ENCODE data around the gene CDH20. TPM values are rescaled to one million over a fixed set of nuclear protein-coding genes. Genes with fewer than 3 reads are reported as not detected.

The CDH20 gene
- total RNA-seq, 1 experiment from 2014 or later, result not detected

DNA sequence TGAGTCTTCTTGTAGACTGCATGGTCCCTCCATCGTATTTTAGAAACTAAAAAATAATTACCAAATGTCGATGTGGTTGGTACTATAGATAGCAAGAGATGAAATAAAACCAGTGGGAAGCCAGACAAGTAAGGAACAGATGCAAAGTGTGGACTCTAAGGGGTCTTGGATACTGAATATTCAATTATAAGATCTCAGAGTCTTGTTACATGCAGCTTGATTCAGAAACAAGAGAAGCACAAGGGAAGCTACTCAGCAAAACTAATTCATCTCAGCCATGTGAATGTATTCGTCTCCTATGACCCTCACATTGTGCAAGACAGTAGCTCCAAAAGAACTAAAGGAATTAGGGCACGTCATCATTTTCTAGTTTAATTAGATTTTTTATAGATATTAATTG lies 80.9 kb downstream of the CDH20 start:
- H3K4me1 Mint-ChIP-seq (ENCODE audit: insufficient read depth, unreplicated experiment), result no peaks in the 10 kb centered on the region
- intact Hi-C loops (cut with micrococcal nuclease), result no loop called here
- no peak overlapping the region for H3K27ac Mint-ChIP-seq (ENCODE audit: low read depth, unreplicated experiment)
- TF ChIP-seq, protein P1, sequence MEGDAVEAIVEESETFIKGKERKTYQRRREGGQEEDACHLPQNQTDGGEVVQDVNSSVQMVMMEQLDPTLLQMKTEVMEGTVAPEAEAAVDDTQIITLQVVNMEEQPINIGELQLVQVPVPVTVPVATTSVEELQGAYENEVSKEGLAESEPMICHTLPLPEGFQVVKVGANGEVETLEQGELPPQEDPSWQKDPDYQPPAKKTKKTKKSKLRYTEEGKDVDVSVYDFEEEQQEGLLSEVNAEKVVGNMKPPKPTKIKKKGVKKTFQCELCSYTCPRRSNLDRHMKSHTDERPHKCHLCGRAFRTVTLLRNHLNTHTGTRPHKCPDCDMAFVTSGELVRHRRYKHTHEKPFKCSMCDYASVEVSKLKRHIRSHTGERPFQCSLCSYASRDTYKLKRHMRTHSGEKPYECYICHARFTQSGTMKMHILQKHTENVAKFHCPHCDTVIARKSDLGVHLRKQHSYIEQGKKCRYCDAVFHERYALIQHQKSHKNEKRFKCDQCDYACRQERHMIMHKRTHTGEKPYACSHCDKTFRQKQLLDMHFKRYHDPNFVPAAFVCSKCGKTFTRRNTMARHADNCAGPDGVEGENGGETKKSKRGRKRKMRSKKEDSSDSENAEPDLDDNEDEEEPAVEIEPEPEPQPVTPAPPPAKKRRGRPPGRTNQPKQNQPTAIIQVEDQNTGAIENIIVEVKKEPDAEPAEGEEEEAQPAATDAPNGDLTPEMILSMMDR (IDR thresholded peaks at IDR 0.05; ENCODE audit: unreplicated experiment), result no peak
- no peak overlapping the region for H3K4me3 Mint-ChIP-seq (ENCODE audit: unreplicated experiment)
- H3K9me3 Mint-ChIP-seq (ENCODE audit: unreplicated experiment), result no peaks in the 10 kb centered on the region
- no peak for DNase-seq (ENCODE audit: unreplicated experiment)
- ChIA-PET CTCF (interaction anchor here (0.6 kb wide), 1 partner anchor 88 kb away, joined by 3 read pairs; no protein-coding TSS in a partner anchor), POLR2A (no interaction called here)
- H3K27me3 Mint-ChIP-seq (ENCODE audit: insufficient read depth, unreplicated experiment), result no peaks in the 10 kb centered on the region
- BruUV-seq (replicated peaks), result no TSS peak
- no peaks in the 10 kb centered on the region for H3K36me3 Mint-ChIP-seq (ENCODE audit: insufficient read depth, unreplicated experiment)

DNA sequence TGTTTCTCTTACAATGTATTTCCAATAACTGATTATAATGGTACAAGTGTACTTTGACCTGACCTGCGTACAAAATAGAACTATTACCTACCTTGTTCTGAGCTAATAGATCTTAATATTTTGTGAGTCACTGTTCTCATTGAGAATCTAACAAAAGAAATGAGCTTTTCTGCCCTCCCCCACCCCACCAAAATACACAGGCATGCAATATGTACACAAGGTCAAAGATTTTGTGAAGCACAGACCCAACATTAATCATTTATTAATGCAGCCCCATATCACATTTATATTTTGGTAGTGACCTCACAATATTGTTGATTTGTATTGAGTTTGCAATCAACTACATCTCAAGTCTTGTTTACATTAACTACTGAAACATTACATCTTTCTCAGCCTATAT lies 86.5 kb downstream of the CDH20 start:
- H3K4me1 Mint-ChIP-seq (ENCODE audit: insufficient read depth, unreplicated experiment), result no peaks in the 10 kb centered on the region
- CTCF ChIA-PET, result interaction anchor here (0.6 to 0.7 kb wide), 2 partner anchors 46 to 82 kb away, joined by 3 to 4 read pairs; no protein-coding TSS in a partner anchor
- BruUV-seq (replicated peaks), result no TSS peak

DNA sequence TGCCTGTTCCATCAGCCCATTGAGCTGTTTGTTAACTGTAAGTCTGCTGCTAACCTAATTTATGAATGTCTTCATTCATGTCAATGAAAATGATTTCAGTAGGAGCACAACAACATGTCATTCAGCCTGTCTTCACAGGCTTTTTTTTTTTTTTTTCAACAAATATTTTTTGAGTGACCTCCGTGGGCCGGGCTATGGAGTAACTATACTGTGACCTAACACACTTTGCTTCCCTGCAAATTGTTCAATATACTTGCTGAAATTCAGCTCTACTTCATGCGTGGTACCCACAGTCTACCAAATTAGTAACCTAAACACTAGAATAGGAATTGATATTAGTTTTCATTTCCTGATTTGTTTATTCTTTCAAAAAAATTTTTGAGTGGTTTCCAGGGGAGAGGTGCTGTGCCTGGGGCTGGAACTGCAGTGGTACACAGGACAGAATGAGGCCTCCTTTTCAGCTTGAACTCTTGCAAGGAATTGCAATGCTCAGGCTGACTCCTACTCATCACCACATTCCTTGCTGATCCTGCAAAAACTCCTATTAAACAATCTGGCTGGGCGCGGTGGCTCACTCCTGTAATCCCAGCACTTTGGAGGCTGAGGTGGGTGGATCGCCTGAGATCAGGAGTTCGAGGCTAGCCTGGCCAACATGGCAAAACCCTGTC lies 87.1 kb downstream of the CDH20 start:
- TF ChIP-seq, protein P1 (IDR thresholded peaks at IDR 0.05; ENCODE audit: unreplicated experiment), result no peak
- H3K27ac Mint-ChIP-seq (ENCODE audit: low read depth, unreplicated experiment), result no peak overlapping the region
- no peak for DNase-seq (ENCODE audit: unreplicated experiment)
- CTCF ChIA-PET, result interaction anchor here (0.6 to 0.7 kb wide), 2 partner anchors 46 to 82 kb away, joined by 3 to 4 read pairs; no protein-coding TSS in a partner anchor
- H3K4me3 Mint-ChIP-seq (ENCODE audit: unreplicated experiment), result no peak overlapping the region
- H3K9me3 Mint-ChIP-seq (ENCODE audit: unreplicated experiment), result no peaks in the 10 kb centered on the region
- no peaks in the 10 kb centered on the region for H3K27me3 Mint-ChIP-seq (ENCODE audit: insufficient read depth, unreplicated experiment)
- POLR2A ChIA-PET, result interaction anchor here (0.6 to 0.8 kb wide), 2 partner anchors 21 to 453 kb away, joined by 3 to 4 read pairs; no protein-coding TSS in a partner anchor
- no peaks in the 10 kb centered on the region for H3K36me3 Mint-ChIP-seq (ENCODE audit: insufficient read depth, unreplicated experiment)
- no peaks in the 10 kb centered on the region for H3K4me1 Mint-ChIP-seq (ENCODE audit: insufficient read depth, unreplicated experiment)
- no TSS peak for BruUV-seq (replicated peaks)
- intact Hi-C loops (cut with micrococcal nuclease), result no loop called here

More for the DNA sequence above, 86.5 kb downstream of the CDH20 start:
- POLR2A ChIA-PET, result no interaction called here
- Mint-ChIP-seq H3K4me3 (ENCODE audit: unreplicated experiment) (no peak overlapping the region), H3K9me3 (ENCODE audit: unreplicated experiment) (no peaks in the 10 kb centered on the region), H3K27ac (ENCODE audit: low read depth, unreplicated experiment) (no peak overlapping the region), H3K27me3 (ENCODE audit: insufficient read depth, unreplicated experiment) (no peaks in the 10 kb centered on the region), H3K36me3 (ENCODE audit: insufficient read depth, unreplicated experiment) (no peaks in the 10 kb centered on the region)
- TF ChIP-seq, protein P1 (IDR thresholded peaks at IDR 0.05; ENCODE audit: unreplicated experiment), result no peak
- intact Hi-C loops (cut with micrococcal nuclease), result no loop called here
- DNase-seq (ENCODE audit: unreplicated experiment), result no peak

DNA sequence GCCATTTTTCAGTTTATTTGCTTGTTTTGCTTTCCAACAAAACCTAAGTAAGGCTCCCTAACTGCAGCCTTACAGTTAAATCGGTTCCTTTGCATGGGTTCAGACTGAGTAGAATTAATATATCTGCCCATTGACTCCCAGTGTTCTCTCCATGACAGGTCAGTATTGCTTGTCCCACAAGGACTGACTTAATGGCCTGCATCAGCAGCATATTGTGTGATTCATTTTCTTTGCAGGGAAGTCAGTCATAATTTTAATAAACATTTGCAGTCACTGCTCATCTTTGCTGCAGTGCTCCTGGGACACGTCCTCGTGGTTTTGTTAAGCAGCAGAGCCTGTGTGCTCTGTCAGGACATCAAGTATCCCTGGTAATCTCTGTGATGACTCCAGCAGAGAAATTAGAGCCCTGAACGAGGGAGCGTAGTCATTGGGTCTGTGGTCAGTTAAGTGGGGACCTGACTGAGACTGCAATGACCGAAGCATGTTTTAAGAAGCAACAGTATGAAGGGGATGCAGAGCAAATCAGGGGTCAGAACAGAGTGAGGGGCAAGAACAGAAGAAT lies 93.3 kb downstream of the CDH20 start:
- ChIA-PET POLR2A (no interaction called here), CTCF (no interaction called here)
- Mint-ChIP-seq H3K4me1 (ENCODE audit: insufficient read depth, unreplicated experiment) (no peaks in the 10 kb centered on the region), H3K9me3 (ENCODE audit: unreplicated experiment) (no peaks in the 10 kb centered on the region), H3K4me3 (ENCODE audit: unreplicated experiment) (no peak overlapping the region), H3K27ac (ENCODE audit: low read depth, unreplicated experiment) (no peak overlapping the region), H3K36me3 (ENCODE audit: insufficient read depth, unreplicated experiment) (no peaks in the 10 kb centered on the region), H3K27me3 (ENCODE audit: insufficient read depth, unreplicated experiment) (no peaks in the 10 kb centered on the region)
- intact Hi-C loops (cut with micrococcal nuclease), result no loop called here
- no TSS peak for BruUV-seq (replicated peaks)
- DNase-seq (ENCODE audit: unreplicated experiment), result no peak
- TF ChIP-seq, protein P1 (IDR thresholded peaks at IDR 0.05; ENCODE audit: unreplicated experiment), result no peak

Measured in MCF 10A (cell line).